GM13976 (cell line): ENCODE measurements around the gene ZFHX2.
"Not testable (repeated sequence)": the region's sequence is repeated elsewhere in the genome, so short reads cannot be mapped to it uniquely, and the experiment has no call there.

Source experiments
- DNase-seq: peaks from one replicate; pipeline ENCODE4 v3.0.0; 2012; ENCODE audit warnings: low spot score
- in situ Hi-C: fragments of 300-500 bp; cut with MboI; formaldehyde crosslinking; loops from one replicate; pipeline ENCODE4 v1.12.0; 2022; ENCODE audit warnings: low sequenced_read_pairs, mixed read lengths, inconsistent platforms; ENCODE audit not compliant: unreplicated experiment
- TF ChIP-seq, protein P1 (sequence below): IDR thresholded peaks from 2 replicates; pipeline ENCODE4 v1.5.1; 2012; ENCODE audit warnings: borderline replicate concordance, mild to moderate bottlenecking; ENCODE audit not compliant: insufficient read depth; ENCODE audit errors: extremely low read depth, missing control alignments, control extremely low read depth

The ZFHX2 gene

DNA sequence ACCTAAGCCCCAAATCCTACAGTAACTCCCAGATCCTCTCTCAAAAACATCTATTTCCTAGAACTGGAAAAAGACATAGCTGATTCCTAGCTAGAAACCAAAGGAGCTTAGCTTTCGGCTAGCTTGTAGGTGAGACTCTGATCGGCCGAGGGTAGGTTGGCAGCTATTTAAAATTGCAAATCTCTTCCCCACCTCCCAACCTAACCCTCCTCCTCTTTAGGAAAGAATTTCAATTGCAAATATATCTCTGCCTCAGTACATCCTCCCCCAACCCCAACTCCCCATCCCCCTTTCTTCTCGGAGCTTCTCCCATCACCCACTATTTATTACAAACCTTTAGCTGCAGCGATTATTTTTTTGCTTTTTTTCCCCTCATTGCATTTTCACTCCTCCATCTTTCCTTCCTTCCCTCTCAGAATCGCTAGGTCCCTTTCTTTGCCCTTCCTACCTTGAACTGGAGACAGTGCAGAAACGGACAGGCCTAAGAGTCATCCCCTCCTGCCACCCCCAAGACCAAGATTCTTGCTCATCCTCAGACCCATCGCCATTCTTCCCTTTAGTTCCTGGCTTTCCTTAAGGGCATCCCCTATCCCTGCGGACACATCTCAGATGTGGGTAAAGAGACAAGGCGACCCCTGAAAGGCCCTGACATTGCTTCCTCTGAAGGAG is 13.4 kb downstream of the ZFHX2 start:
- in situ Hi-C loops = no loop called here
- no peak for DNase-seq
- TF ChIP-seq, protein P1, sequence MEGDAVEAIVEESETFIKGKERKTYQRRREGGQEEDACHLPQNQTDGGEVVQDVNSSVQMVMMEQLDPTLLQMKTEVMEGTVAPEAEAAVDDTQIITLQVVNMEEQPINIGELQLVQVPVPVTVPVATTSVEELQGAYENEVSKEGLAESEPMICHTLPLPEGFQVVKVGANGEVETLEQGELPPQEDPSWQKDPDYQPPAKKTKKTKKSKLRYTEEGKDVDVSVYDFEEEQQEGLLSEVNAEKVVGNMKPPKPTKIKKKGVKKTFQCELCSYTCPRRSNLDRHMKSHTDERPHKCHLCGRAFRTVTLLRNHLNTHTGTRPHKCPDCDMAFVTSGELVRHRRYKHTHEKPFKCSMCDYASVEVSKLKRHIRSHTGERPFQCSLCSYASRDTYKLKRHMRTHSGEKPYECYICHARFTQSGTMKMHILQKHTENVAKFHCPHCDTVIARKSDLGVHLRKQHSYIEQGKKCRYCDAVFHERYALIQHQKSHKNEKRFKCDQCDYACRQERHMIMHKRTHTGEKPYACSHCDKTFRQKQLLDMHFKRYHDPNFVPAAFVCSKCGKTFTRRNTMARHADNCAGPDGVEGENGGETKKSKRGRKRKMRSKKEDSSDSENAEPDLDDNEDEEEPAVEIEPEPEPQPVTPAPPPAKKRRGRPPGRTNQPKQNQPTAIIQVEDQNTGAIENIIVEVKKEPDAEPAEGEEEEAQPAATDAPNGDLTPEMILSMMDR = no peak

DNA sequence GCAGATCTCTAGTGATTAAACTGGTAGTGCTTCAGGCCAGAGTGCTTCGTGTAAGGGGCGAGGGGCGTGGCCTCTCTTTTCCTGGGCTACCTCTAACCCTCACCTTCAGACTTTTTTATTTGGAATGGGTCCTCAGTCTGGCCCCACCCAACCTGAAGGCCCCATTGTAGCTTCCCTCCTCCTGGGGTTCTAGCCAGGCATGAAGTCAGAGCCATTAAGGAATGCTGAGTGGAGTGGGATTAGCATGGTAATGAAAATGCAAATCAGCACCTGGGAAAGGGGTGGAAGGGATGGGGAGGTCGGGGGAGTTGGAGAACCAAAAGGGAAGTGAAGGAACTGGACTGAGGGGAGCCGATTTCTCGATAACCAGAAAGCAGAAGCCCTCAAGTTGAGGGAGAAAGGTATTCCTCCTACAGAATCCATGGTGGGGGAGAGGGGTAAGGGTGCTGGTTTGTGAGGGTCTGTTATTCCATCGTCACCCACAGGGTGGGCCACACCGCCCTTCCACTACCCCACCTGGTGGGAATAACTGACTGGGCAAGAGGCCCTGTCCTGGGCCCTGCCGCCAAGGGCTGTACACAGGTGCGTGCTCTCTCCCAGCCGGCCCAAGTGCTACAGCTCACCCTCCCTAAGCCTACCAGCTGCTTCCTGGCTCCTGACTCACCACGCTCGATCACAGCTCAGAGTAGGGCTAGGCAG is 14.1 kb downstream of the ZFHX2 start:
- in situ Hi-C loops = no loop called here
- DNase-seq = no peak
- TF ChIP-seq, protein P1 = no peak

DNA sequence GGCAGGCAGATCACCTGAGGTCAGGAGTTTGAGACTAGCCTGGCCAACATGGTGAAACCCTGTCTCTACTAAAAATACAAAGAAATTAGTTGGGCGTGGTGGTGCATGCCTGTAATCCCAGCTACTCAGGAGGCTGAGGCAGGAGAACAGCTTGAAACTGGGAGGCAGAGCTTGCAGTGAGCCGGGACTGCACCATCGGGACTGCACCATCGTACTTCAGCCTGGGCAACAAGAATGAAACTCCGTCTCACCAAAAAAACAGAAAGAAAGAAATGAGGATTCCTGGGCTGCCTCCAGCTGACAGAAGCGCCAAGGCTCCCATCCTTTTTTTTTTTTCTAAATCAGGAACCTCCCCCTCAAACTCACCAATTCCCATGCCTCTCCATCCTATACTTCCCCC is 14.7 kb downstream of the ZFHX2 start:
- in situ Hi-C loops = not testable (repeated sequence)

DNA sequence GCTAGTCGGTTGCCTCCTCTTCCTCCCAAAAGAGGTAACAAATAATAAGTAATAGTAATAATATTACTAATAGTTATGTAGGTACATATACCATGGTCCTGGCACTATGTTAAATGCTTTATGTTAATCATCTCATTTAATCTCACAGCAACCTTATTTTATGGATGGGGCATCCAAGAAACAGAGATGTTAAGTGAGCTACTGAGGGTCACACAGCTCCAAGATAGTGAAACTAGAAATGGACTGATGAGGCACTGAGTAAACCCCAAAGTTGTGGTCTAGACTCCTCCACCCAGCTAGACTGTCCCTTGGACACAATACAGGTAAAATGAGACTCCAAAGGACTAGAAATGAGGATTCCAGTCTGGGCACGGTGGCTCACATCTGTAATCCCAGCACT is 15.1 kb downstream of the ZFHX2 start:
- DNase-seq = no peak
- in situ Hi-C loops = no loop called here
- TF ChIP-seq, protein P1 = no peak

More for the DNA sequence above, 14.7 kb downstream of the ZFHX2 start:
- not testable (repeated sequence) for DNase-seq

DNA sequence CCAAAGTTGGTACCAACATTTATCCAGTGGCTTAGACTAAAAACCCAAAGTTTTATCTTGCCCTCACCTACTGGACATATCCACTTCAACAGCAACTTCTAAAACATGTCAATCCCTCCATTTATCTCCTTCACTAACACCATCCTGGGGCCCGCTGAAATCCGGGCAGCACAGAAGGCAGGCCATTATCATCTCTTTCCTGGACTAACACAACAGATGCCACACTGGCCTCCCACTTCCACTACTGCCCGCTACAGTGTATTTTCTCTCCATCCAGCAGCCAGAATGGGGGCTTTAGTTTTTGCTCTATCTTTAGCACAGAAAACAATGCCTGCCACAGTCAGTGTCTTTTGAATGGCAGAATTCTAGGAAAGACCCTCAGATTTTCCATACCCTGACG is 15.6 kb downstream of the ZFHX2 start:
- DNase-seq = no peak
- TF ChIP-seq, protein P1 = no peak
- in situ Hi-C loops = no loop called here

DNA sequence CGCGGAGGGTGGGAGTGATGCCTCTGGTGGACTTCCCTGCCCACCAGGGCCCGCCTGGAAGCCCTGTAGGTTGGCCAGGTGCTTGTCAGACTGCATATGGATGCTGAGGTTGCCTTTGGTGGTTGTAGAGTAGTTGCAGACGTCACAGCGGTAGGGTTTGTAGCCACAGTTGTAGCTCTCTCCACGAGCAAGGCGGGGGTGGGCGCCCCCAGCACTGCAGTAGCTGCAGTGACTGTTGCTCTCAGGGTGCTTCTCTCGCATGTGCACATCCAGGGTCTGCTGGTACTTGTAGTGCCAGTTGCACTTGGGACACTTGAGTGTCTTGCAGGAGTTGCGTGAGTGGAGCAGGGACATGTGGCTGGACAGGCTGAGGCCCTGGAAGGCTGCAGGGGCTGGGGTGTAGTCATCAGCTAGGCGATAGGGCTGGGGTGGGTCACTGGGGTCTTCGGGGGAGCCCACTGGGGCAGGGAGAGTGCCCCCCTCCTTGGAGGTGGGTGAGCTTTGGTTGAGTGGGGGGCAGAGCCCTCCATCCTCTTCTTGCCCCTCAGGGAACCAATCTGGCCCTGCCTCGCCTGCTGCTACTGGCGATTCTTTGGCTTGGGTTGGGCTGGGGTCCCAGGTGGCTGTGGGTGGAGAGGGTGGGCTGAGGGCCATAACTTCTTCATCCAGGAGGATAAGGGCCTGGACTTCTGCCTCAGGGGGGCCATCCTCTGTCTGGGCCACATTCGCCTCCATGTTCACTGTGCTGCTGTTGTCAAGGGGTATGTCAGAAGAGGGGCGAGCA is 17.7 kb downstream of the ZFHX2 start:
- DNase-seq = no peak
- in situ Hi-C loops = no loop called here
- TF ChIP-seq, protein P1 = no peak

DNA sequence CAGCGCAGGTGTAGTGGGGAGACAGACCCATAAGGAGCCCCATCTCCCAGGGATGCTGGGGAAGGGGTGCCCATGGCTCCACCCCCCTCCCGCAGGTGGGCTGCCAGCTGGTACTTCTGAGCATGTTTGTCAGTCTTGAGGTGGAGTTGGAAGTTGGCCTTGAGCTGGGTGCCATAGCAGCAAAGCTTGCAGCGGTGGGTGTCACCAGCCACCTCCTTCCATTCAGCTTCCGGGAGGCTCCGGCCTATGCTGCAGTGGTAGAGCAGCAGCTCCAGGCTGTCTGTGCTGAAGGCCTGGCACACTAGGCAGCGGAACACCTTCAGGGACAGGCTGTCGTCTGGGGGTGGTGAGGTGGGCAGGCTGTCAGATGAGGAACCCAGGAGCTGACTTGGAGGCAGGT is 18.9 kb downstream of the ZFHX2 start:
- TF ChIP-seq, protein P1 = no peak
- DNase-seq = no peak
- in situ Hi-C loops = no loop called here
